A549 treated with GW870086 at 1 μM for 4 hours (cell line): ENCODE data around the gene CDK4. TPM values are rescaled to one million over a fixed set of nuclear protein-coding genes. Genes with fewer than 3 reads are reported as not detected.

Experiments
- total RNA-seq: library from RNA; stranded (reverse); fragments of 200-300 nt; extraction: Qiagen RNA extraction; gene quantifications from 5 replicates; pipeline ENCODE4 v1.2.3, GENCODE V29; 2022; ENCODE audit warnings: low read depth

CDK4 gene
- total RNA-seq = 237 to 291 TPM (median 246 TPM) in 5 replicates

DNA sequence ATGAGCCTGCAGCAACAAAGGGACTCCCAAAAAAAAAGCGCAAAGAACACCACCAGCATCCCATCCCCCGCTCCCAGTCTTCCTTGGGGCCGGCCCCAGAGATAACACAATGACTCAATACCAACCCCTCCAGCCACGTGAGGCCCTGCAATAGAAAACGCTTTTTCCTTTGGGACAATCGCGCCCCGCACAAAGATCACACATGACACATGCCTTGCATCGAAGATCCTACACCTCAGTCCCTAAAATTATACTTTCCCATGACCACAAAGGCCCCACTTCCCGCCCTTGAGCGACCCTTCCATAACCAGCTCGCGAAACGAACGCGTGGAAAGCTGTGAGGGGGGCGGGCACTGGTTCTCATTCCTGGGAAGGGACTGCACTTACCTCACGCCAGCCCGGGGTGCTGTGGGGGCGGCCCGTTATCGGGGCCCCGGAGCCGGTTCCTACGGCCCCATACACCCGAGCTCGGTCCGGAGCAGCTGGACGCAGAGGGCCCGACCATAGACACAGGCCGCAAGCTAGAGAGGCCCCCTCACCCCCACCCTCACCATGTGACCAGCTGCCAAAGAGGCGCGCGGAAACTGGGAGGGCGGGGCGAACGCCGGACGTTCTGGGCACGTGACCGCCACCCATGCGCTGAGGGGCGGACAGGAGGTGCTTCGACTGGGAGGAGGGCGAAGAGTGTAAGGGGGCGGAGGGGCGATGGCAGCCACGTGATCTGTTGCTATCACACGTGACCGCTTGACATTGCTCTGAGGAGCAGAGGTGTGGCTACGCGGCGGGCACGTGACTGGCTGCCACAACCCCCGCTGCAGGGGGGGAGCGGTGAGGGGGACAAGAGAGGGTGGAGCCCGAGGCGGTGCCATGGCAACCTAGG, at the start of gene CDK4:
TSS of gene CDK4 (minus strand) at position 523 of the 880 bp plus-strand sequence. CDS start 593 bp downstream, outside the sequence.

GRCh38 chr12:57782608-57783465, 30.7 kb upstream of the CDK4 start, which contains the start of gene TSFM:
Gene TSFM, plus strand, starts transcription at chr12:57782787. Its CDS starts 15 bp downstream, at chr12:57782802.

GRCh38 chr12:57772429-57773322, 20.6 kb upstream of the CDK4 start, which contains the start of gene EEF1AKMT3:
Gene EEF1AKMT3, plus strand, starts transcription at chr12:57772614. Its CDS starts 111 bp downstream, at chr12:57772725.

GRCh38 chr12:57771873-57772428, 19.8 kb upstream of the CDK4 start, which contains the start of gene METTL1:
Gene METTL1, minus strand, starts transcription at chr12:57772105. Its CDS starts 22 bp downstream, at chr12:57772083.

DNA sequence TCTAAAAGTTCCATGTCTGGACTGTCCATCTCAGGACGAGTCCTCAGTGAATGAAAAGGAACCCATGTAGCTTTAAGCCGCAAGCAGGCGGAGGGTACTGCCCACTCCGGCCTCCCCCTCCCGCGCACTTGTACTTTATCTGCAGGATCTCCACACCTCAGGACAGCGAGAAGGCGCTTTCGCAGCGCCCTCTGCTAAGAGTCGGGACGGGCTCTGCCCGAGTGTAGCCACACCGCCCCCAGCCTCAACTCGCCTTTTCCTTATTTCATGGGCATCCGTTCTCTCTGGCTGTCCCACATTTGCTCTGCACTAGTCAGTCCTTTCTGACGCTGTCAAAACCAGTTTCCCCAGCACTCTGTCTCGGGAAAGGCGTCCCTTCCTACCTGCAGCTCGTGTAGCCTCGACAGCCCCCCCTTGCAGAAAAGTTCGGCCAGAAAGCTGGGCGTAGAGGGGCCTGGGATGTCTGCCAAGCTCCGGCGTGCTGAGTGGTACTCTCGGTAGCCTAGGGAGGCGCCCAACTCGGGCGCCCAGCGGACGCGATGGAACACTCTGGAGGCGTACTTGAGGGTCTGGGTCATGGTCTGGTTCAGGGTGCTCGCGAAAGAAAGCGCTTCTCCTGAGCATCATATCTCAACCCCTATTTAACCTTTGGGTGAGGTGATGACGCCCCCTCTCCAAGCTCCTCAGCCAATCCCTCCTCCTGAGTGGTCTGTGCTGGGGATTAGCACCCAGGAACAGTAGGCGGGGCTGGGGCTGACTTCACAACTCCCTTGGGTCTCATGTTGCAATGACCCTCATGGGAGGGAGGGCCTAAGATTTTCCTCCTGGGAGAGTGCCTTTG, 14.6 kb upstream of the CDK4 start, which contains the start of gene CYP27B1:
TSS of gene CYP27B1 (minus strand) at position 615 of the 841 bp plus-strand sequence. CDS start at position 578, 37 bp downstream.

DNA sequence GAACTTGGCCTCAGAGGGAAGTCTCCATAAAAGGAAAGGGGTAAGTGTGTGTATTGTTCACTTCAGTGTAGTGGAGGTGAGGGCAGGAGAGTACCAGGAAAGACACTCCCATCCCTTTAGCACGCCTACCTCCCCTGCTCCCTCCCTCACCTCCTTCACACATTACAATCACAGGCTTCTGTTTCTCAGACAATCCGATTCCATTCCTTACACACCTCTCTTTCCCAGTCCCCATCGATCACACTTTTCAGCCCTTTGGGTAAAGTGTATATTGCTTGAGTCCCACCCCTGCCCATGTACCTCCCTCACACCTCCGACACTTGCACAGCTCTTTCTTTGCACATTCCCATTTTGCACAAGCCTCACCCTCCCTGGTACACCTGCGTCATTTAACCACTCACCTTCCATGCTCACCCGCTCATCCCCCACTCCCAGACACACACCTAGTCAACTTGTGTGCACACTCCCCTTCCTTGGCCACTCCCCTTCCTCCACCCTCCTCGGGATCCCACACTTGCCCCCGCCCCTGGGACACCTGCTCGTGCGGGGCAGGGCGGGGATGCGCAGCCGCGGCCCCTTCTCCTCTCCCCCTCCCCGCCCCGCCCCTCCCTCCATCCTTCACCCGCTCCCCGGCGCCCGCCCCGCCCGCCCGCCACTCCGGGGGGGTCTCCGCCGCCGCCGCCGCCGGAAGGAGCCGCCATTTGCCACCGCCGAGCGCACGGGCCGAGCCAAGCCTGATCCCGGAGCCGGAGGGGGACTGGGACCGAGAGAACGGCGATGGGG, 2.5 kb upstream of the CDK4 start, which contains the start of gene MARCHF9:
TSS of gene MARCHF9 (plus strand) at position 693 of the 783 bp plus-strand sequence. CDS start 426 bp downstream, outside the sequence.

DNA sequence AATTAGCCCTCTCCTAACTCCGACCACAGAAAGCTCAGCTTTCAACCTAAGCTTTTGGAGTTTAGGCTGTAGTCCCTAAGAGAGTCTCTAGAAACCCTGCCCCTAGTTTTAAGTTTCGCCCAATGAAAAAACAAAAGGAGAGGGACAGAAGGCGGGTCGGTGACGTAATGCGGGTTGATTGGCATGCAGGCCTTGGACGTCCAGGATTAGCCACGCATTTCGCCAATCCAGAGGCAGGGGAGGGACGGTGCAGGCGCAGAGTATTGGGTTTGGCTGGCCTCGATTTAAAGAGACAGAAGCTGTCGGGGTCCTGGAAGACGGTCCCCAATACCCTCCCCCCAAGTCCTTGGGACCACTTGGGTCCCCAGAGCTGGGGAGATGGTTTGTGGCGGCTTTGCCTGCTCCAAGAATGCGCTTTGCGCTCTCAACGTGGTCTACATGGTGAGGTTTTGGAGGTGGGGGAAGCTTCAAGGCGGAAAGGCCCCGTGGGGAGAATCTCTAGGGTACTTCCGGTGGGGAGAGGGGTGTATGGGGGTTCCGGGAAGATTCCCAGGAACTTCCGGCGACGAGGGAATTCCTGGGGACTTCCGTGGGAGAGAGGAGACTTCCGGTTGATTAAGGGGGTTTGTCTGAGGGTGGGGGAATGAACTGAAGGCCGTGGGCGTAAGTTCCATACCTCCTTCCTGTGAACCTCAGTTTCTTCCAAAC, 7.2 kb downstream of the CDK4 start, which contains the start of gene TSPAN31:
TSS of gene TSPAN31 (plus strand) at position 263 of the 708 bp plus-strand sequence. CDS start at position 379, 116 bp downstream.

DNA sequence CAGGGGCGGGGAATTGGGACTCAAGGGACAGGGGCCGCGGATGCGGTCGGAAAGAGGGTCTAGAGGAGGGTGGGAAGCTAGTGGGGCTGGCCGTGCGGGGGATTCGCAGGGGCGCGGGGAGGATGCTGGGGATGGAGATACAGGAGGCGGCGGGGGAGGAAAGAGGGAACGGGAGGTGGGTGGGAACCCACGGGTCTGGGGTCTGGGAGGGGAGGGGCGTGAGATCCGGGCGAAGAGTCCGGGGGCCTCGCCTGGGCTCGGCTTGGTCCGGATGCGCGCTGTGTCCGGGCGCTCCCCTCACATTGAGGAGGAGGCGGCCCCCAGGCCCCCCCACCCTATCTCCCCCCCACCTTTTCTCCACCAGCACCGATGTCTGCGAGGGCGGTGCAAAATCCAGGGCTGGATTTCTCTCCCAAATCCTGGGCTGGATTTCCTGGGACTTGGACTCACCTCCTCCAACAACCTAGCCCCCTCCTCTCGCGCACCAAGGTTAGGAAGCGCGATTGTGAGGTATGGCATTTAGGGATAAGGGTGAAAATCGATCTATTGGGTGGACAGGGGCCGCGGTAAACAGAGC, 13.4 kb downstream of the CDK4 start, which contains the start of gene AGAP2:
TSS of gene AGAP2 (minus strand) at position 82 of the 577 bp plus-strand sequence. CDS start 496 bp downstream, outside the sequence.

Other genes with a start within 250 kb of the CDK4 start
- 24.1 to 32.1 TPM (median 29.9 TPM) in 5 replicates for gene DDIT3, start 231.8 kb downstream of the CDK4 start, total RNA-seq
- 17.2 to 28.7 TPM (median 25.5 TPM) in 5 replicates for gene MBD6, start 229.5 kb downstream of the CDK4 start, total RNA-seq
- 105 to 158 TPM (median 121 TPM) in 5 replicates for gene DCTN2, start 205.1 kb downstream of the CDK4 start, total RNA-seq
- 0.19 to 0.48 TPM (median 0.29 TPM) in 5 replicates for gene KIF5A, start 202.3 kb downstream of the CDK4 start, total RNA-seq
- 40.5 to 45.1 TPM (median 43.9 TPM) in 5 replicates for gene PIP4K2C, start 161.1 kb downstream of the CDK4 start, total RNA-seq
- 16.4 to 18.8 TPM (median 18.7 TPM) in 5 replicates for gene DTX3, start 147.5 kb downstream of the CDK4 start, total RNA-seq
- gene ARHGEF25, start 140.9 kb downstream of the CDK4 start, total RNA-seq = 4.2 to 6.2 TPM (median 5.7 TPM) in 5 replicates
- gene B4GALNT1, start 119.1 kb downstream of the CDK4 start, total RNA-seq = 34.5 to 48.1 TPM (median 42.6 TPM) in 5 replicates
- 110 to 118 TPM (median 113 TPM) in 5 replicates for gene OS9, start 58.2 kb downstream of the CDK4 start, total RNA-seq
- gene AGAP2, start 13.6 kb downstream of the CDK4 start, total RNA-seq = 0.03 to 0.16 TPM (median 0.14 TPM) in 4 of 5 replicates, not detected in the other
- 15.5 to 19.6 TPM (median 17.2 TPM) in 5 replicates for gene TSPAN31, start 7.3 kb downstream of the CDK4 start, total RNA-seq
- 5.5 to 7.7 TPM (median 6.9 TPM) in 5 replicates for gene MARCHF9, start 2.8 kb upstream of the CDK4 start, total RNA-seq
- gene CYP27B1, start 14.8 kb upstream of the CDK4 start, total RNA-seq = 1.7 to 2.4 TPM (median 2.2 TPM) in 5 replicates
- gene METTL1, start 19.8 kb upstream of the CDK4 start, total RNA-seq = 47.0 to 58.3 TPM (median 51.6 TPM) in 5 replicates
- gene EEF1AKMT3, start 20.3 kb upstream of the CDK4 start, total RNA-seq = 4.8 to 6.8 TPM (median 5.0 TPM) in 5 replicates
- gene TSFM, start 30.5 kb upstream of the CDK4 start, total RNA-seq = 64.0 to 86.3 TPM (median 72.3 TPM) in 5 replicates
- 0.39 to 0.67 TPM (median 0.62 TPM) in 5 replicates for gene AVIL, start 66.4 kb upstream of the CDK4 start, total RNA-seq
- 36.8 to 50.5 TPM (median 46.0 TPM) in 5 replicates for gene CTDSP2, start 94.4 kb upstream of the CDK4 start, total RNA-seq
- 3.7 to 6.4 TPM (median 4.9 TPM) in 5 replicates for gene ATP23, start 189.3 kb upstream of the CDK4 start, total RNA-seq